Mammary epithelial cell (primary cell): ENCODE measurements around the gene RANBP9.

ENCODE experiments used
- EZH2 ChIP-seq: IDR thresholded peaks from 2 replicates; pipeline ENCODE4 v1.6.1; 2012; ENCODE audit warnings: low read length, inconsistent platforms, borderline replicate concordance
- TF ChIP-seq, protein P1 (sequence below), 2 donors: IDR thresholded peaks in 1 of 2; conservative IDR thresholded peaks in 1 of 2; 2 replicates each; pipeline ENCODE4 v1.5.1; 2011 to 2012; ENCODE audit warnings: inconsistent platforms in 2 of 2, low read length in 2 of 2, mild to moderate bottlenecking in 2 of 2, control low read depth in 1 of 2, low read depth in 1 of 2; ENCODE audit not compliant: insufficient read depth in 1 of 2; ENCODE audit errors: extremely low read depth in 1 of 2

DNA sequence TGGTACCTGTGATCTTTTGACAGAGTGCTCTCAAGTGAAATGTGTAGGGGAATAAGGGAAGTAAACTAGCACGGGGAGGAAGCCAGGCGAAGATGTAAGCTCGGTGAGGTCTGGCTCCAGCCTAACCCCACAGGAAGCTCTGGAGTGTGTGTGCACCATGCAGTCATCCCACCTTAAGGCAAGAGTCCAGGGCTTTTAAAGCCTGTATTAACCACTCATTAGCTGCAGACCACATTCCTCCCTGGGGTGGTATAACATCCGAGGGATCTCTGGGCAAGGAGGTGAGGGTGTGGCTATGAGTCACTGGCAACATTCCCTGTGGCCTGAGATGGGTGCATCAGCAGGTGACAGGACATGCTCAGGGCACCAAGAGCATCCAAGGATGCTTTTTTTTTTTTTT, 12.5 kb upstream of the RANBP9 start:
- TF ChIP-seq, protein P1, sequence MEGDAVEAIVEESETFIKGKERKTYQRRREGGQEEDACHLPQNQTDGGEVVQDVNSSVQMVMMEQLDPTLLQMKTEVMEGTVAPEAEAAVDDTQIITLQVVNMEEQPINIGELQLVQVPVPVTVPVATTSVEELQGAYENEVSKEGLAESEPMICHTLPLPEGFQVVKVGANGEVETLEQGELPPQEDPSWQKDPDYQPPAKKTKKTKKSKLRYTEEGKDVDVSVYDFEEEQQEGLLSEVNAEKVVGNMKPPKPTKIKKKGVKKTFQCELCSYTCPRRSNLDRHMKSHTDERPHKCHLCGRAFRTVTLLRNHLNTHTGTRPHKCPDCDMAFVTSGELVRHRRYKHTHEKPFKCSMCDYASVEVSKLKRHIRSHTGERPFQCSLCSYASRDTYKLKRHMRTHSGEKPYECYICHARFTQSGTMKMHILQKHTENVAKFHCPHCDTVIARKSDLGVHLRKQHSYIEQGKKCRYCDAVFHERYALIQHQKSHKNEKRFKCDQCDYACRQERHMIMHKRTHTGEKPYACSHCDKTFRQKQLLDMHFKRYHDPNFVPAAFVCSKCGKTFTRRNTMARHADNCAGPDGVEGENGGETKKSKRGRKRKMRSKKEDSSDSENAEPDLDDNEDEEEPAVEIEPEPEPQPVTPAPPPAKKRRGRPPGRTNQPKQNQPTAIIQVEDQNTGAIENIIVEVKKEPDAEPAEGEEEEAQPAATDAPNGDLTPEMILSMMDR (conservative IDR thresholded peaks at IDR 0.05 in 1 of 2, IDR thresholded peaks at IDR 0.05 in 1 of 2; ENCODE audit: extremely low read depth in 1 of 2, insufficient read depth in 1 of 2, low read depth in 1 of 2, low read length in 2 of 2) = no peak
- no peak for TF ChIP-seq EZH2
